Neural cell (in vitro differentiated cells): ENCODE measurements around the gene PCIF1. TPM values are rescaled to one million over a fixed set of nuclear protein-coding genes. Genes with fewer than 3 reads are reported as not detected.

Experiments used
- H2AFZ ChIP-seq: fragments of 200-600, 300-800 bp; sonication (generic), shearing (Covaris generic); 2 replicates; pipeline ENCODE4 v1.6.0; 2014; ENCODE audit warnings: low read depth, mild to moderate bottlenecking, antibody characterized with exemption, low read length, moderate library complexity
- H3F3A ChIP-seq: fragments of 200-600 bp; shearing (Covaris generic); 2 replicates; pipeline ENCODE4 v1.6.1; 2016; ENCODE audit warnings: mild to moderate bottlenecking, moderate library complexity, mixed read lengths, antibody characterized with exemption, low read length; ENCODE audit not compliant: insufficient read depth, poor library complexity, severe bottlenecking
- H3K27ac ChIP-seq: fragments of 200-600, 300-800 bp; sonication (generic), shearing (Covaris generic); 2 replicates; pipeline ENCODE4 v1.5.1; 2014; ENCODE audit warnings: mild to moderate bottlenecking, low read length, moderate library complexity
- H3K27me3 ChIP-seq: fragments of 300-800, 200-600 bp; sonication (generic), shearing (Covaris generic); 2 replicates; pipeline ENCODE4 v1.6.0; 2014; ENCODE audit warnings: mild to moderate bottlenecking, low read depth, low read length, moderate library complexity; ENCODE audit not compliant: insufficient read depth
- H3K36me3 ChIP-seq: fragments of 300-800, 200-600 bp; sonication (generic), shearing (Covaris generic); 2 replicates; pipeline ENCODE4 v1.5.1; 2014; ENCODE audit warnings: mild to moderate bottlenecking, antibody characterized with exemption, low read length, moderate library complexity; ENCODE audit not compliant: insufficient read depth
- H3K4me2 ChIP-seq: fragments of 300-800, 200-600 bp; sonication (generic), shearing (Covaris generic); 2 replicates; pipeline ENCODE4 v1.6.0; 2014; ENCODE audit warnings: mild to moderate bottlenecking, low read length
- H3K4me3 ChIP-seq: fragments of 300-800, 200-600 bp; sonication (generic), shearing (Covaris generic); 2 replicates; pipeline ENCODE4 v1.5.1; 2014; ENCODE audit warnings: mild to moderate bottlenecking, low read length, moderate library complexity
- H3K79me2 ChIP-seq: fragments of 200-600 bp; shearing (Covaris generic); replicated peaks from 2 replicates; pipeline ENCODE4 v1.6.0; 2014; ENCODE audit warnings: mild to moderate bottlenecking, low read length, moderate library complexity; ENCODE audit not compliant: insufficient read depth
- H3K9ac ChIP-seq: fragments of 300-800, 200-600 bp; sonication (generic), shearing (Covaris generic); 2 replicates; pipeline ENCODE4 v1.6.1; 2016; ENCODE audit warnings: mild to moderate bottlenecking, low read length, mixed read lengths
- H3K9me2 ChIP-seq: fragments of 200-600 bp; shearing (Covaris generic); 2 replicates; pipeline ENCODE4 v1.6.1; 2016; ENCODE audit warnings: mild to moderate bottlenecking, low read length, mixed read lengths; ENCODE audit not compliant: insufficient read depth
- H3K9me3 ChIP-seq: fragments of 200-600, 300-800 bp; sonication (generic), shearing (Covaris generic); 2 replicates; pipeline ENCODE4 v1.6.1; 2016; ENCODE audit warnings: mild to moderate bottlenecking, mixed run types, low read length, moderate library complexity, mixed read lengths
- H4K20me1 ChIP-seq: fragments of 200-600 bp; shearing (Covaris generic); 2 replicates; pipeline ENCODE4 v1.6.1; 2016; ENCODE audit warnings: mild to moderate bottlenecking, mixed run types; ENCODE audit not compliant: insufficient read depth
- CTCF ChIP-seq: fragments of 450-650 bp; IDR thresholded peaks from 2 replicates; pipeline ENCODE4 v1.5.1; 2014; ENCODE audit warnings: antibody characterized with exemption, mild to moderate bottlenecking, moderate library complexity; ENCODE audit not compliant: poor library complexity, severe bottlenecking
- EP300 ChIP-seq: fragments of 450-650 bp; conservative IDR thresholded peaks from 2 replicates; pipeline ENCODE4 v1.6.1; 2014; ENCODE audit warnings: antibody characterized with exemption, mild to moderate bottlenecking, moderate library complexity; ENCODE audit not compliant: poor library complexity, severe bottlenecking
- EZH2 ChIP-seq: fragments of 200-600, 300-800 bp; shearing (Covaris generic), sonication (generic); IDR thresholded peaks from 2 replicates; pipeline ENCODE4 v1.6.1; 2014; ENCODE audit warnings: antibody characterized with exemption, low read length, borderline replicate concordance, mild to moderate bottlenecking; ENCODE audit not compliant: insufficient read depth, poor library complexity, severe bottlenecking
- MXI1 ChIP-seq: fragments of 450-650 bp; conservative IDR thresholded peaks from 2 replicates; pipeline ENCODE4 v1.6.1; 2014; ENCODE audit warnings: antibody characterized with exemption, mild to moderate bottlenecking; ENCODE audit not compliant: poor library complexity, severe bottlenecking
- POLR2AphosphoS5 ChIP-seq: IDR thresholded peaks from 2 replicates; pipeline ENCODE4 v1.6.1; 2012
- RAD21 ChIP-seq: fragments of 450-650 bp; conservative IDR thresholded peaks from 2 replicates; pipeline ENCODE4 v1.6.1; 2014; ENCODE audit warnings: antibody characterized with exemption, mild to moderate bottlenecking, moderate library complexity
- SMC3 ChIP-seq: fragments of 450-650 bp; conservative IDR thresholded peaks from 2 replicates; pipeline ENCODE4 v1.6.1; 2014; ENCODE audit warnings: antibody characterized with exemption, mild to moderate bottlenecking, moderate library complexity; ENCODE audit not compliant: poor library complexity
- TAF1 ChIP-seq: IDR thresholded peaks from 2 replicates; pipeline ENCODE4 v1.6.1; 2012; ENCODE audit warnings: low read depth
- polyA plus RNA-seq: library from polyadenylated mRNA; depleted of rRNA; stranded (reverse); fragments of >200 nt; gene quantifications from 2 replicates; pipeline ENCODE4 v1.2.3, GENCODE V29; 2014
- TF ChIP-seq, protein P1 (sequence below): IDR thresholded peaks from 2 replicates; pipeline ENCODE4 v1.6.1; 2012; ENCODE audit warnings: borderline replicate concordance

Gene PCIF1
- polyA plus RNA-seq, 1 donor from 2014 or later, result 28.3 TPM

GRCh38 chr20:45887346-45887715 is 47.2 kb upstream of the PCIF1 start, which contains the start of gene SPATA25:
Gene SPATA25 (minus strand): TSS chr20:45887622. CDS start chr20:45887590, 32 bp downstream.
- Histone ChIP-seq H3K4me3 (no peak within 1 kb of the TSS), H3K9me2 (no peaks in the 10 kb centered on the region), H3K9ac (no peak within 1 kb of the TSS), H4K20me1 (no peaks in the 10 kb centered on the region), H3K36me3 (no peaks in the 10 kb centered on the region), H3K27me3 (no peaks in the 10 kb centered on the region), H3K79me2 (peaks cover under 1% of the 10 kb centered on the region), H3K4me2 (no peak within 1 kb of the TSS), H3K9me3 (no peaks in the 10 kb centered on the region), H2AFZ (no peak within 1 kb of the TSS), H3K27ac (no peak within 1 kb of the TSS), H3F3A (no peaks in the 10 kb centered on the region)
- TF ChIP-seq EZH2 (no peak), CTCF (no peak), EP300 (no peak), MXI1 (no peak), TAF1 (no peak), SMC3 (no peak), RAD21 (no peak), POLR2AphosphoS5 (no peak)
- TF ChIP-seq, protein P1, sequence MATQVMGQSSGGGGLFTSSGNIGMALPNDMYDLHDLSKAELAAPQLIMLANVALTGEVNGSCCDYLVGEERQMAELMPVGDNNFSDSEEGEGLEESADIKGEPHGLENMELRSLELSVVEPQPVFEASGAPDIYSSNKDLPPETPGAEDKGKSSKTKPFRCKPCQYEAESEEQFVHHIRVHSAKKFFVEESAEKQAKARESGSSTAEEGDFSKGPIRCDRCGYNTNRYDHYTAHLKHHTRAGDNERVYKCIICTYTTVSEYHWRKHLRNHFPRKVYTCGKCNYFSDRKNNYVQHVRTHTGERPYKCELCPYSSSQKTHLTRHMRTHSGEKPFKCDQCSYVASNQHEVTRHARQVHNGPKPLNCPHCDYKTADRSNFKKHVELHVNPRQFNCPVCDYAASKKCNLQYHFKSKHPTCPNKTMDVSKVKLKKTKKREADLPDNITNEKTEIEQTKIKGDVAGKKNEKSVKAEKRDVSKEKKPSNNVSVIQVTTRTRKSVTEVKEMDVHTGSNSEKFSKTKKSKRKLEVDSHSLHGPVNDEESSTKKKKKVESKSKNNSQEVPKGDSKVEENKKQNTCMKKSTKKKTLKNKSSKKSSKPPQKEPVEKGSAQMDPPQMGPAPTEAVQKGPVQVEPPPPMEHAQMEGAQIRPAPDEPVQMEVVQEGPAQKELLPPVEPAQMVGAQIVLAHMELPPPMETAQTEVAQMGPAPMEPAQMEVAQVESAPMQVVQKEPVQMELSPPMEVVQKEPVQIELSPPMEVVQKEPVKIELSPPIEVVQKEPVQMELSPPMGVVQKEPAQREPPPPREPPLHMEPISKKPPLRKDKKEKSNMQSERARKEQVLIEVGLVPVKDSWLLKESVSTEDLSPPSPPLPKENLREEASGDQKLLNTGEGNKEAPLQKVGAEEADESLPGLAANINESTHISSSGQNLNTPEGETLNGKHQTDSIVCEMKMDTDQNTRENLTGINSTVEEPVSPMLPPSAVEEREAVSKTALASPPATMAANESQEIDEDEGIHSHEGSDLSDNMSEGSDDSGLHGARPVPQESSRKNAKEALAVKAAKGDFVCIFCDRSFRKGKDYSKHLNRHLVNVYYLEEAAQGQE, result no peak

DNA sequence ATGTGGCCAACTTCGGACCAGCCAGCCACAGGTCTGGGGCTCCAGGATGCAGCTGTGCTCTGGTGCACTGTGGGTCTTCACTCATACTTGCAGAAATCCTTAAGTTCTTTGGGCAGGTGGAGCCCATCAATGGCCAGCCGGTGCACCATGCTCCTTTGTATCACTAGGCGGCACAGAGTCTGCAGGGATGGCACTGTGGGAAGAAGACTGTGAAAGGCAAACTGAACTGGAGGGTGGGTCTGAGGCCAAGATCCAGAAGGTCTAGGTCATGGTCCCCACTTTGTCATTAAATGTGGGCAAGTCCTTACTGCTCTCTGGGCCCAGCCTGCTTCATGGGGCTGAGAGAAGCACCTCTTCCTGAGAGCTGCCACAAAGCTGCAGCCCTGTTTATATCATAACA is 45.8 kb upstream of the PCIF1 start:
- H3K9me2 ChIP-seq, result no peaks in the 10 kb centered on the region
- TF ChIP-seq EP300, result no peak
- H4K20me1 ChIP-seq, result no peaks in the 10 kb centered on the region
- no peak overlapping the region for H3K4me3 ChIP-seq
- no peaks in the 10 kb centered on the region for H3K36me3 ChIP-seq
- H3K79me2 ChIP-seq, result no peaks in the 10 kb centered on the region
- no peaks in the 10 kb centered on the region for H3K27me3 ChIP-seq
- H3K4me2 ChIP-seq, result no peak overlapping the region
- H3K9ac ChIP-seq, result no peak overlapping the region
- no peak overlapping the region for H2AFZ ChIP-seq
- no peaks in the 10 kb centered on the region for H3K9me3 ChIP-seq
- H3F3A ChIP-seq, result no peaks in the 10 kb centered on the region
- no peak overlapping the region for H3K27ac ChIP-seq
